Omental fat pad (tissue), 4 donors: ENCODE measurements around the gene LRRC66. TPM values are rescaled to one million over a fixed set of nuclear protein-coding genes. Genes with fewer than 3 reads are reported as not detected.

Experiments used
- ATAC-seq: fragments of 150-250 bp; one replicate; pipeline ENCODE4 v1.9.1; 2016; ENCODE audit warnings: mild to moderate bottlenecking, moderate library complexity; ENCODE audit not compliant: low FRiP score
- DNase-seq: peaks from one replicate; pipeline ENCODE4 v3.0.0-alpha.2; 2019; ENCODE audit warnings: low spot score
- CTCF ChIP-seq, 3 donors: fragments of 450-650 bp; IDR thresholded peaks; one replicate each; pipeline ENCODE4 v1.5.1; 2016 to 2017; ENCODE audit warnings: antibody characterized with exemption in 3 of 3, mild to moderate bottlenecking in 3 of 3, moderate library complexity in 2 of 3
- total RNA-seq, 4 donors: library from RNA; depleted of rRNA; stranded (reverse); fragments of >200 nt; gene quantifications; one replicate each; pipeline ENCODE4 v1.1.0, GENCODE V29; 2016

The LRRC66 gene
- total RNA-seq, 4 donors from 2014 or later: 0.09 to 1.1 (median 0.25) TPM

GRCh38 chr4:52052475-52052780, 32.3 kb upstream of the LRRC66 start:
- ATAC-seq (no peak), DNase-seq (no peak)
- TF ChIP-seq CTCF (IDR thresholded peaks at IDR 0.05): no peak

GRCh38 chr4:52051615-52052474, 31.7 kb upstream of the LRRC66 start:
- TF ChIP-seq CTCF (IDR thresholded peaks at IDR 0.05): no peak
- DNase-seq: no peak
- ATAC-seq: peak; percentile 82

- DNase-seq (no peak), ATAC-seq (peak; percentile 44)
- no peak for TF ChIP-seq CTCF (IDR thresholded peaks at IDR 0.05)
Measured at GRCh38 chr4:52051213-52051614, 31.1 kb upstream of the LRRC66 start, which contains the start of gene SPATA18. Gene SPATA18 (plus strand): TSS chr4:52051304. CDS start chr4:52051705, 401 bp downstream.

- DNase-seq (no peak), ATAC-seq (no peak)
- TF ChIP-seq CTCF (IDR thresholded peaks at IDR 0.05): no peak
Measured at GRCh38 chr4:52049266-52049665, 29.1 kb upstream of the LRRC66 start.

- ATAC-seq (no peak), DNase-seq (no peak)
- no peak for TF ChIP-seq CTCF (IDR thresholded peaks at IDR 0.05)
Measured at GRCh38 chr4:52045028-52045427, 24.9 kb upstream of the LRRC66 start.

GRCh38 chr4:52038103-52038912, 18.1 kb upstream of the LRRC66 start, which contains the start of gene SGCB:
Gene SGCB (minus strand): TSS chr4:52038299. CDS start chr4:52038259, 40 bp downstream.
- TF ChIP-seq CTCF (IDR thresholded peaks at IDR 0.05): no peak
- DNase-seq: no peak
- ATAC-seq: peak; percentile 89
